Hepatocyte (in vitro differentiated cells): Measurements from ENCODE around the gene C19orf85.
A peak's percentile ranks its signal among the peaks of the same experiment; 100 is the strongest.

ENCODE experiments used
- CTCF ChIP-seq: fragments of 200-600 bp; sonication (generic); IDR thresholded peaks from 2 replicates; pipeline ENCODE4 v1.5.1; 2016; ENCODE audit warnings: antibody characterized with exemption, mild to moderate bottlenecking; ENCODE audit not compliant: poor library complexity
- EZH2 ChIP-seq: fragments of 200-600 bp; sonication (generic); IDR thresholded peaks from 2 replicates; pipeline ENCODE4 v1.6.1; 2016; ENCODE audit warnings: antibody characterized with exemption, mild to moderate bottlenecking, borderline replicate concordance

- TF ChIP-seq CTCF (peak; percentile 99), EZH2 (no peak)
Observed at GRCh38 chr19:55503502-55504251, 39.1 kb upstream of the C19orf85 start.
